Body of pancreas (tissue), 4 donors: ENCODE measurements around the gene KCND3. TPM values are rescaled to one million over a fixed set of nuclear protein-coding genes. Genes with fewer than 3 reads are reported as not detected.

Experiments used
- ATAC-seq: fragments of 150-250 bp; one replicate; pipeline ENCODE4 v1.9.1; 2016
- DNase-seq, 4 donors: peaks; one replicate each; pipeline ENCODE4 v3.0.0-alpha.2; 2019
- H3K27ac ChIP-seq, 4 donors: fragments of 200-600 bp; sonication (generic); 1 replicate in 3 of 4; 2 replicates in 1 of 4; pipeline versions ENCODE4 v1.5.1 to v1.6.1; 2016 to 2019; ENCODE audit warnings: mild to moderate bottlenecking in 1 of 4, mixed read lengths in 1 of 4, moderate library complexity in 1 of 4
- H3K27me3 ChIP-seq, 2 donors: fragments of 200-600 bp; sonication (generic); one replicate each; pipeline ENCODE4 v1.6.0; 2016; ENCODE audit warnings: mild to moderate bottlenecking in 1 of 2
- H3K36me3 ChIP-seq, 2 donors: fragments of 200-600 bp; sonication (generic); replicated peaks in 1 of 2; 2 replicates each; pipeline ENCODE4 v1.5.1; 2016; ENCODE audit warnings: low read depth in 2 of 2; ENCODE audit not compliant: insufficient read depth in 1 of 2
- H3K4me1 ChIP-seq: fragments of 200-600 bp; sonication (generic); one replicate; pipeline ENCODE4 v1.6.0; 2016
- H3K4me3 ChIP-seq, 2 donors: fragments of 200-600 bp; sonication (generic); 1 replicate in 1 of 2; 2 replicates in 1 of 2; pipeline ENCODE4 v1.5.1; 2016 to 2019
- H3K9me3 ChIP-seq, 3 donors: fragments of 200-600 bp; sonication (generic); 1 replicate in 2 of 3; 2 replicates in 1 of 3; pipeline ENCODE4 v1.5.1; 2016
- CTCF ChIP-seq, 7 experiments: fragments of 450-650 bp in 4 of 7; fragments of 200-600 bp in 3 of 7; sonication (generic) in 3 of 7; IDR thresholded peaks; one replicate each; pipeline ENCODE4 v1.5.1; 2016 to 2019; ENCODE audit warnings: antibody characterized with exemption in 7 of 7
- POLR2A ChIP-seq, 3 donors: fragments of 450-650 bp; IDR thresholded peaks; one replicate each; pipeline ENCODE4 v1.6.1; 2016; ENCODE audit warnings: antibody characterized with exemption in 3 of 3, mild to moderate bottlenecking in 2 of 3
- WGBS, 2 donors: methylation state at CpG; one replicate each; pipeline ENCODE4 v1.1.5; 2017; 5-methylcytosine and 5-hydroxymethylcytosine counted together
- intact Hi-C: fragments of 100-400 bp; cut with DNase I; formaldehyde crosslinking; loops from one replicate; pipeline ENCODE4 v1.15.1; 2023
- total RNA-seq, 2 donors: library from RNA; depleted of rRNA; stranded (reverse); fragments of >200 nt; gene quantifications; one replicate each; pipeline ENCODE4 v1.1.0, GENCODE V29; 2016

KCND3 gene
- total RNA-seq, 2 donors from 2014 or later = 7.6 to 15.0 TPM

- ATAC-seq = no peak
- peaks cover 11% of the 10 kb centered on the region for H3K4me1 ChIP-seq
Observed at GRCh38 chr1:111879081-111879480, 110.4 kb downstream of the KCND3 start.

GRCh38 chr1:111878649-111879048, 110.8 kb downstream of the KCND3 start:
- TF ChIP-seq POLR2A (IDR thresholded peaks at IDR 0.05) (no peak), CTCF (IDR thresholded peaks at IDR 0.05) (no peak)

More at GRCh38 chr1:111879081-111879480, 110.4 kb downstream of the KCND3 start:
- no peak overlapping the region for H3K27ac ChIP-seq
- no peaks in the 10 kb centered on the region for H3K27me3 ChIP-seq
- H3K4me3 ChIP-seq = no peak overlapping the region
- H3K36me3 ChIP-seq = no peaks in the 10 kb centered on the region
- intact Hi-C loops = no loop called here
- WGBS, 2 donors = 78% methylated on average over 4 of the region's 4 CpGs
- no peak for TF ChIP-seq POLR2A (IDR thresholded peaks at IDR 0.05)
- TF ChIP-seq CTCF (IDR thresholded peaks at IDR 0.05) = no peak
- no peak for DNase-seq
- no peaks in the 10 kb centered on the region for H3K9me3 ChIP-seq

GRCh38 chr1:111878091-111878490, 111.4 kb downstream of the KCND3 start:
- 79 to 90% methylated on average over 7 of the region's 7 CpGs for WGBS, 2 donors
- no peak overlapping the region for H3K4me3 ChIP-seq
- H3K27ac ChIP-seq = no peak overlapping the region
- no peak for ATAC-seq
- TF ChIP-seq CTCF (IDR thresholded peaks at IDR 0.05) (no peak), POLR2A (IDR thresholded peaks at IDR 0.05) (no peak)
- H3K4me1 ChIP-seq = peaks cover 11% of the 10 kb centered on the region
- no peaks in the 10 kb centered on the region for H3K27me3 ChIP-seq
- no peak for DNase-seq
- H3K9me3 ChIP-seq = no peaks in the 10 kb centered on the region
- intact Hi-C loops = no loop called here
- no peaks in the 10 kb centered on the region for H3K36me3 ChIP-seq

More at GRCh38 chr1:111878649-111879048, 110.8 kb downstream of the KCND3 start:
- intact Hi-C loops = no loop called here
- no peaks in the 10 kb centered on the region for H3K9me3 ChIP-seq
- no peaks in the 10 kb centered on the region for H3K27me3 ChIP-seq
- WGBS, 2 donors = 27 to 29% methylated on average over 1 of the region's 1 CpG
- H3K4me1 ChIP-seq = peaks cover 11% of the 10 kb centered on the region
- H3K27ac ChIP-seq = no peak overlapping the region
- no peaks in the 10 kb centered on the region for H3K36me3 ChIP-seq
- DNase-seq = no peak
- no peak for ATAC-seq
- H3K4me3 ChIP-seq = no peak overlapping the region

GRCh38 chr1:111876631-111877030, 112.8 kb downstream of the KCND3 start:
- no peaks in the 10 kb centered on the region for H3K9me3 ChIP-seq
- no peak for ATAC-seq
- H3K4me1 ChIP-seq = peaks cover 11% of the 10 kb centered on the region
- H3K36me3 ChIP-seq = no peaks in the 10 kb centered on the region
- TF ChIP-seq POLR2A (IDR thresholded peaks at IDR 0.05) = no peak
- TF ChIP-seq CTCF (IDR thresholded peaks at IDR 0.05) = no peak
- H3K27ac ChIP-seq = no peak overlapping the region
- 73 to 77% methylated on average over 3 of the region's 3 CpGs for WGBS, 2 donors
- no peaks in the 10 kb centered on the region for H3K27me3 ChIP-seq
- DNase-seq = no peak
- no peak overlapping the region for H3K4me3 ChIP-seq
- intact Hi-C loops = no loop called here

- intact Hi-C loops = no loop called here
- no peak for TF ChIP-seq POLR2A (IDR thresholded peaks at IDR 0.05)
- no peak for TF ChIP-seq CTCF (IDR thresholded peaks at IDR 0.05)
- Histone ChIP-seq H3K36me3 (no peaks in the 10 kb centered on the region), H3K27ac (no peak overlapping the region), H3K9me3 (no peaks in the 10 kb centered on the region), H3K4me1 (peaks cover 11% of the 10 kb centered on the region), H3K27me3 (no peaks in the 10 kb centered on the region), H3K4me3 (no peak overlapping the region)
- WGBS, 2 donors = 85 to 88% methylated on average over 3 of the region's 3 CpGs
- ATAC-seq = no peak
- no peak for DNase-seq
Observed at GRCh38 chr1:111875640-111876039, 113.8 kb downstream of the KCND3 start.
